GM18870 (cell line): Measurements from ENCODE around the gene PRDM16.

Experiments
- ATAC-seq: cut with Tn5 transposase; IDR thresholded peaks from one replicate; pipeline ENCODE4 v1.9.1; 2021; ENCODE audit warnings: moderate library complexity; ENCODE audit not compliant: unreplicated experiment

Gene PRDM16

GRCh38 chr1:3290915-3291314, 221.9 kb downstream of the PRDM16 start:
- no peak for ATAC-seq

GRCh38 chr1:3292051-3292722, 223.2 kb downstream of the PRDM16 start:
- no peak for ATAC-seq

GRCh38 chr1:3292868-3293562, 224.0 kb downstream of the PRDM16 start:
- no peak for ATAC-seq

- ATAC-seq, result no peak
Measured at GRCh38 chr1:3293563-3294080, 224.6 kb downstream of the PRDM16 start.

GRCh38 chr1:3294450-3294849, 225.4 kb downstream of the PRDM16 start:
- ATAC-seq, result no peak

GRCh38 chr1:3295846-3296245, 226.8 kb downstream of the PRDM16 start:
- ATAC-seq, result no peak

GRCh38 chr1:3296326-3296725, 227.3 kb downstream of the PRDM16 start:
- no peak for ATAC-seq

GRCh38 chr1:3296826-3297225, 227.8 kb downstream of the PRDM16 start:
- ATAC-seq, result no peak

GRCh38 chr1:3297756-3298155, 228.8 kb downstream of the PRDM16 start:
- ATAC-seq, result no peak

GRCh38 chr1:3298197-3298596, 229.2 kb downstream of the PRDM16 start:
- ATAC-seq, result no peak

- no peak for ATAC-seq
Measured at GRCh38 chr1:3304246-3304645, 235.2 kb downstream of the PRDM16 start.

GRCh38 chr1:3304692-3305091, 235.7 kb downstream of the PRDM16 start:
- ATAC-seq, result no peak

GRCh38 chr1:3305156-3305555, 236.2 kb downstream of the PRDM16 start:
- ATAC-seq, result no peak

GRCh38 chr1:3306583-3307291, 237.7 kb downstream of the PRDM16 start:
- ATAC-seq, result no peak

GRCh38 chr1:3307359-3307758, 238.4 kb downstream of the PRDM16 start:
- ATAC-seq, result no peak

- ATAC-seq, result no peak
Measured at GRCh38 chr1:3308053-3308452, 239.1 kb downstream of the PRDM16 start.

GRCh38 chr1:3310718-3311400, 241.9 kb downstream of the PRDM16 start:
- no peak for ATAC-seq

GRCh38 chr1:3311711-3312110, 242.7 kb downstream of the PRDM16 start:
- ATAC-seq, result no peak

GRCh38 chr1:3312310-3312897, 243.4 kb downstream of the PRDM16 start:
- no peak for ATAC-seq

- no peak for ATAC-seq
Measured at GRCh38 chr1:3312898-3313575, 244.0 kb downstream of the PRDM16 start.
